ENCODE measurements around the gene EN1. TPM values are rescaled to one million over a fixed set of nuclear protein-coding genes. Genes with fewer than 3 reads are reported as not detected.

EN1 gene
- total RNA-seq, 3 donors from 2014 or later (not counting 1 experiment from before 2014, with no cell fraction given), result not detected

- no peak for TF ChIP-seq CTCF (IDR thresholded peaks at IDR 0.05)
- ATAC-seq (no peak), DNase-seq (no peak)
- intact Hi-C loops (cut with micrococcal nuclease), result no loop called here
- Mint-ChIP-seq H3K4me3 (no peak overlapping the region), H3K4me1 (peaks cover 11% of the 10 kb centered on the region in 2 donors), H3K27me3 (ENCODE audit: low read depth in 2 of 2) (peaks cover 62 to 77% of the 10 kb centered on the region in 2 donors), H3K36me3 (no peaks in the 10 kb centered on the region), H3K9me3 (no peaks in the 10 kb centered on the region), H3K27ac (no peak overlapping the region)
- peaks cover 39% of the 10 kb centered on the region for H3K27me3 ChIP-seq (ENCODE audit: control insufficient read depth, insufficient read depth, low read length)
- 11% methylated on average over 5 of the region's 5 CpGs for WGBS (ENCODE audit: insufficient coverage)
- H3K4me1 ChIP-seq (ENCODE audit: control insufficient read depth, insufficient read depth, low read length), result peaks cover 7% of the 10 kb centered on the region
- no peaks in the 10 kb centered on the region for H3K36me3 ChIP-seq (ENCODE audit: control insufficient read depth, insufficient read depth, low read length)
- no peak overlapping the region for H3K4me3 ChIP-seq (ENCODE audit: low read length)
- H3K27ac ChIP-seq (ENCODE audit: low read length), result no peak overlapping the region
- no peaks in the 10 kb centered on the region for H3K9me3 ChIP-seq (ENCODE audit: control insufficient read depth, insufficient read depth, low read length)
Observed at GRCh38 chr2:118860506-118860905, 13.1 kb upstream of the EN1 start.

- ATAC-seq, result no peak
- peaks cover 10% of the 10 kb centered on the region for H3K4me1 ChIP-seq (ENCODE audit: control insufficient read depth, insufficient read depth, low read length)
- H3K36me3 ChIP-seq (ENCODE audit: control insufficient read depth, insufficient read depth, low read length), result no peaks in the 10 kb centered on the region
- Mint-ChIP-seq H3K4me3 (no peak overlapping the region), H3K27ac (no peak overlapping the region), H3K27me3 (ENCODE audit: low read depth in 2 of 2) (peaks cover 62 to 67% of the 10 kb centered on the region in 2 donors), H3K9me3 (no peaks in the 10 kb centered on the region), H3K36me3 (no peaks in the 10 kb centered on the region), H3K4me1 (peaks cover 12 to 14% of the 10 kb centered on the region in 2 donors)
- H3K27me3 ChIP-seq (ENCODE audit: control insufficient read depth, insufficient read depth, low read length), result peaks cover 51% of the 10 kb centered on the region
- DNase-seq, result no peak
- H3K4me3 ChIP-seq (ENCODE audit: low read length), result no peak overlapping the region
- no peaks in the 10 kb centered on the region for H3K9me3 ChIP-seq (ENCODE audit: control insufficient read depth, insufficient read depth, low read length)
- intact Hi-C loops (cut with micrococcal nuclease), result loop anchor here (5.0 kb wide), 2 partner anchors 657 to 827 kb away; no protein-coding TSS in a partner anchor
- TF ChIP-seq CTCF (IDR thresholded peaks at IDR 0.05), result no peak
- 5% methylated on average over 26 of the region's 26 CpGs for WGBS (ENCODE audit: insufficient coverage)
- H3K27ac ChIP-seq (ENCODE audit: low read length), result no peak overlapping the region
Observed at GRCh38 chr2:118859157-118859770, 11.8 kb upstream of the EN1 start.

- intact Hi-C loops (cut with micrococcal nuclease), result loop anchor here (5.0 kb wide), 2 partner anchors 656 to 826 kb away; no protein-coding TSS in a partner anchor
- Histone ChIP-seq H3K27ac (ENCODE audit: low read length) (no peak overlapping the region), H3K36me3 (ENCODE audit: control insufficient read depth, insufficient read depth, low read length) (no peaks in the 10 kb centered on the region), H3K4me1 (ENCODE audit: control insufficient read depth, insufficient read depth, low read length) (peaks cover 10% of the 10 kb centered on the region), H3K27me3 (ENCODE audit: control insufficient read depth, insufficient read depth, low read length) (peaks cover 51% of the 10 kb centered on the region), H3K4me3 (ENCODE audit: low read length) (no peak overlapping the region), H3K9me3 (ENCODE audit: control insufficient read depth, insufficient read depth, low read length) (peaks cover 2% of the 10 kb centered on the region)
- Mint-ChIP-seq H3K27me3 (ENCODE audit: low read depth in 2 of 2) (peaks cover 65 to 69% of the 10 kb centered on the region in 2 donors), H3K4me3 (no peak overlapping the region), H3K27ac (no peak overlapping the region), H3K36me3 (no peaks in the 10 kb centered on the region), H3K4me1 (peaks cover 12 to 19% of the 10 kb centered on the region in 2 donors), H3K9me3 (no peaks in the 10 kb centered on the region)
- TF ChIP-seq CTCF (IDR thresholded peaks at IDR 0.05), result no peak
- ATAC-seq (no peak), DNase-seq (no peak)
- 7% methylated on average over 40 of the region's 40 CpGs for WGBS (ENCODE audit: insufficient coverage)
Observed at GRCh38 chr2:118858485-118859156, 11.2 kb upstream of the EN1 start.
